Loucy (cell line): ENCODE results near the gene DYRK4.

Experiments used
- CTCF ChIP-seq: fragments of 200-600 bp; sonication (generic); conservative IDR thresholded peaks from 2 replicates; pipeline ENCODE4 v1.5.1; 2014; ENCODE audit warnings: mild to moderate bottlenecking, antibody characterized with exemption, low read length
- EZH2phosphoT487 ChIP-seq: fragments of 200-600 bp; IDR thresholded peaks from 2 replicates; pipeline ENCODE4 v1.6.1; 2018; ENCODE audit warnings: antibody characterized with exemption, mild to moderate bottlenecking, moderate library complexity, borderline replicate concordance

- TF ChIP-seq CTCF (no peak), EZH2phosphoT487 (no peak)
These were observed 4.4 kb upstream of the DYRK4 start for GRCh38 chr12:4557586-4557985.
